WERI-Rb-1 (cell line): ENCODE measurements around the gene SOX2.

Experiments used
- DNase-seq: peaks from one replicate; pipeline ENCODE4 v3.0.0-alpha.2; 2020
- H3K27ac ChIP-seq: fragments of 250-450 bp; sonication (Bioruptor Pico); 2 replicates; pipeline ENCODE4 v1.5.1; 2020; ENCODE audit warnings: mild to moderate bottlenecking, moderate library complexity
- H3K27me3 ChIP-seq: fragments of 250-450 bp; sonication (Bioruptor Pico); 2 replicates; pipeline ENCODE4 v1.5.1; 2021; ENCODE audit warnings: mild to moderate bottlenecking, low read depth, moderate library complexity; ENCODE audit not compliant: insufficient read depth, severe bottlenecking
- H3K36me3 ChIP-seq: fragments of 250-450 bp; sonication (Bioruptor Pico); 2 replicates; pipeline ENCODE4 v1.5.1; 2020; ENCODE audit warnings: mild to moderate bottlenecking, moderate library complexity
- H3K4me3 ChIP-seq: 2 replicates; pipeline ENCODE4 v1.5.1; 2011; ENCODE audit warnings: low read depth, mild to moderate bottlenecking, control low read depth, low read length
- H3K9me3 ChIP-seq: fragments of 250-450 bp; sonication (Bioruptor Pico); 2 replicates; pipeline ENCODE4 v1.5.1; 2021; ENCODE audit warnings: mild to moderate bottlenecking, moderate library complexity; ENCODE audit not compliant: severe bottlenecking
- CTCF ChIP-seq: IDR thresholded peaks from 2 replicates; pipeline ENCODE4 v1.5.1; 2011; ENCODE audit warnings: low read depth, mild to moderate bottlenecking, control low read depth, inconsistent platforms, low read length

The SOX2 gene

GRCh38 chr3:181711325-181712135 is at the start of gene SOX2:
Gene SOX2, plus strand, starts transcription at chr3:181711925. Its CDS starts 436 bp downstream, at chr3:181712361.
- no peaks in the 10 kb centered on the region for H3K9me3 ChIP-seq
- peak; percentile 71 for DNase-seq
- H3K27ac ChIP-seq: no peak within 1 kb of the TSS
- peaks cover 92% of the 10 kb centered on the region for H3K27me3 ChIP-seq
- H3K4me3 ChIP-seq: peak within 1 kb of the TSS; percentile 41
- no peak for TF ChIP-seq CTCF
- no peaks in the 10 kb centered on the region for H3K36me3 ChIP-seq

- H3K36me3 ChIP-seq: no peaks in the 10 kb centered on the region
- no peak overlapping the region for H3K27ac ChIP-seq
- no peak for DNase-seq
- TF ChIP-seq CTCF: no peak
- H3K4me3 ChIP-seq: no peak overlapping the region
- no peaks in the 10 kb centered on the region for H3K27me3 ChIP-seq
- H3K9me3 ChIP-seq: peaks cover 3% of the 10 kb centered on the region
Observed at GRCh38 chr3:181683563-181683962, 28.2 kb upstream of the SOX2 start.

DNA sequence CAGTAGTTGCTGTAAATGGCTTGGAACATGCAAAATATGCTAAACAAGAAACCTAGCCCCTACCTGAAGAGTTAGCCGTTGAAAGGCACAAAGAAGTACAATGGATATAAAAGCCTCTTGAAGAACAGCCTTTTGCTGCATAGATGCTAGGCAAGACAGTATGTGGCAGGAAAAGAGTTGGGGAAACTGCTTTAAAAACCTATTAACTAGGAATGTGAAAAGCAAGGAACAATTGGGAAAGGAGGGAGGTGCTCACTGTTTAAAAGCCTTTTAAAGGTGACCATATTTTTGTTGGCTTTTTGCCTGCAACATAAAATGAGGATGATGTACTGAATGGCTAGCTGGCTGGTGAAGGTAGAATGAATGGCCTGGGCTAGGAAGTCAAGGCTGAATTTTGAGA is 24.5 kb upstream of the SOX2 start:
- H3K4me3 ChIP-seq: no peak overlapping the region

GRCh38 chr3:181687731-181688130 is 24.0 kb upstream of the SOX2 start:
- Histone ChIP-seq H3K4me3 (no peak overlapping the region), H3K9me3 (no peaks in the 10 kb centered on the region), H3K27me3 (no peaks in the 10 kb centered on the region), H3K36me3 (no peaks in the 10 kb centered on the region), H3K27ac (no peak overlapping the region)
- no peak for TF ChIP-seq CTCF
- no peak for DNase-seq

More for the DNA sequence above, 24.5 kb upstream of the SOX2 start:
- TF ChIP-seq CTCF: no peak
- H3K27me3 ChIP-seq: no peaks in the 10 kb centered on the region
- no peak for DNase-seq
- H3K27ac ChIP-seq: no peak overlapping the region
- no peaks in the 10 kb centered on the region for H3K9me3 ChIP-seq
- no peaks in the 10 kb centered on the region for H3K36me3 ChIP-seq

DNA sequence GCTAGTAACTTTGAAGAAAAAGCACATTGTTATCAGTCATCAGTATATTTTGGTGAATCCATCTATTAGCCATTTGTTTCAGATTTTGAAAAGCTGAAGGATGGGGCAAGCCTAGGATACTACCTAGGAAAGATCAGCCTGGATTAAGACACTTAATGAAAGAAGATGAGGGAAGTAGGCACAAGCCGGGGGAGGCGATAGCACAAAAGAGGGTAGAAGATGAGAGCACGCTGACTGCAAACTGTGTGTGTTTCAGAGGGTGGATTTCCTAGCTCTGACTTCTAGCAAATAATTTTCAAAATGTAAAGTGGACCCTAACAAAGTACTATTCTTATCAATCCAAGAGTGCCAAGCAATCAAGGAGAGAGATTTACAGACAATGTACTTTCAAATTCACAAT is 22.2 kb upstream of the SOX2 start:
- Histone ChIP-seq H3K36me3 (no peaks in the 10 kb centered on the region), H3K9me3 (no peaks in the 10 kb centered on the region), H3K27ac (no peak overlapping the region), H3K27me3 (no peaks in the 10 kb centered on the region), H3K4me3 (no peak overlapping the region)
- no peak for TF ChIP-seq CTCF
- DNase-seq: no peak

GRCh38 chr3:181690769-181691168 is 21.0 kb upstream of the SOX2 start:
- H3K27ac ChIP-seq: no peak overlapping the region
- TF ChIP-seq CTCF: no peak
- no peak for DNase-seq
- H3K36me3 ChIP-seq: no peaks in the 10 kb centered on the region
- H3K4me3 ChIP-seq: no peak overlapping the region
- no peaks in the 10 kb centered on the region for H3K9me3 ChIP-seq
- no peaks in the 10 kb centered on the region for H3K27me3 ChIP-seq
